K562 (cell line): ENCODE measurements around the gene REC8. TPM values are rescaled to one million over a fixed set of nuclear protein-coding genes. Genes with fewer than 3 reads are reported as not detected.

Experiments
- ATAC-seq: fragments of 200-7000 bp; cut with Tn5 transposase; 3 replicates; pipeline ENCODE4 v1.9.1; 2020; ENCODE audit warnings: moderate library complexity
- BruUV-seq: library from RNA; stranded (reverse); fragments of 400-500 nt; replicated peaks from 2 replicates; lab custom pipeline; 2021; lab: Mats Ljungman, UMichigan
- CTCF ChIA-PET: fragments of 300-600 bp; formaldehyde crosslinking; extraction: SDS; loops from one replicate; lab custom pipeline; 2021; ENCODE audit warnings: low intra/inter-chr PET ratio; lab: Yijun Ruan, JAX
- POLR2A ChIA-PET: fragments of 300-600, 350-650 bp; sonication (Branson Sonifier 250); formaldehyde crosslinking; extraction: SDS; loops from one replicate; lab custom pipeline; 2021; ENCODE audit warnings: antibody characterized with exemption, inconsistent platforms; lab: Yijun Ruan, JAX
- DNase-seq, 4 experiments: peaks; one replicate each; pipeline versions ENCODE4 v3.0.0 to v3.0.0-alpha.2; 2011 to 2018; ENCODE audit warnings: low spot score in 3 of 4, mixed read lengths in 3 of 4; ENCODE audit errors: extremely low read depth in 1 of 4
- FAIRE-seq: peaks from 2 replicates; lab custom pipeline; 2011; peaks lifted over from hg19 to GRCh38; lab: Jason Lieb, UNC
- H2AFZ ChIP-seq: 2 replicates; pipeline ENCODE4 v1.6.0; 2011; ENCODE audit warnings: low read depth, low read length, control low read depth, inconsistent platforms
- H3K27ac ChIP-seq: fragments of 200-600 bp; 3 replicates; pipeline ENCODE4 v1.8.0; 2011; ENCODE audit warnings: low read depth, mild to moderate bottlenecking, control low read depth, inconsistent platforms, low read length, moderate library complexity, mixed read lengths; ENCODE audit errors: extremely low read depth
- H3K27me3 ChIP-seq, 2 experiments: fragments of 300-600 bp in 1 of 2; 2 replicates in 1 of 2; 3 replicates in 1 of 2; pipeline versions ENCODE4 v1.6.0 to v1.8.0; 2011; ENCODE audit warnings: inconsistent platforms in 2 of 2, low read length in 2 of 2, mild to moderate bottlenecking in 1 of 2, mixed read lengths in 1 of 2, moderate library complexity in 1 of 2; ENCODE audit not compliant: control insufficient read depth in 2 of 2, insufficient read depth in 2 of 2
- H3K36me3 ChIP-seq: fragments of 300-600 bp; 3 replicates; pipeline ENCODE4 v1.8.0; 2011; ENCODE audit warnings: mild to moderate bottlenecking, low read length, inconsistent platforms; ENCODE audit not compliant: control insufficient read depth, insufficient read depth
- H3K4me1 ChIP-seq, 2 experiments: fragments of 200-600 bp in 1 of 2; replicated peaks in 1 of 2; 2 replicates in 1 of 2; 3 replicates in 1 of 2; pipeline versions ENCODE4 v1.5.1 to v1.8.0; 2011; ENCODE audit warnings: inconsistent platforms in 2 of 2, low read length in 2 of 2, mild to moderate bottlenecking in 1 of 2, mixed read lengths in 1 of 2, moderate library complexity in 1 of 2; ENCODE audit not compliant: control insufficient read depth in 2 of 2, insufficient read depth in 2 of 2
- H3K4me2 ChIP-seq: 2 replicates; pipeline ENCODE4 v1.6.1; 2011; ENCODE audit warnings: low read length, control low read depth, inconsistent platforms, mixed read lengths; ENCODE audit not compliant: insufficient read depth
- H3K4me3 ChIP-seq: fragments of 200-600 bp; sonication (generic), shearing (Covaris generic); 2 replicates; pipeline ENCODE4 v1.5.1; 2016; ENCODE audit warnings: control low read depth, inconsistent platforms
- H3K79me2 ChIP-seq: fragments of 200-600 bp; 3 replicates; pipeline ENCODE4 v1.8.0; 2011; ENCODE audit warnings: low read length, inconsistent platforms; ENCODE audit not compliant: control insufficient read depth, insufficient read depth
- H3K9ac ChIP-seq, 2 experiments: 2 replicates each; pipeline versions ENCODE4 v1.6.0 to v1.6.1; 2011; ENCODE audit warnings: low read depth in 2 of 2, low read length in 2 of 2, control low read depth in 1 of 2, inconsistent platforms in 1 of 2, mild to moderate bottlenecking in 1 of 2, mixed read lengths in 1 of 2; ENCODE audit not compliant: insufficient read depth in 1 of 2
- H3K9me1 ChIP-seq: one replicate; pipeline ENCODE4 v1.6.0; 2011; ENCODE audit warnings: inconsistent platforms, mild to moderate bottlenecking, low read length, moderate library complexity; ENCODE audit not compliant: control insufficient read depth, insufficient read depth
- H3K9me3 ChIP-seq: replicated peaks from 2 replicates; pipeline ENCODE4 v1.5.1; 2011; ENCODE audit warnings: low read depth, low read length, inconsistent platforms; ENCODE audit not compliant: control insufficient read depth, insufficient read depth
- H4K20me1 ChIP-seq: replicated peaks from 2 replicates; pipeline ENCODE4 v1.6.1; 2011; ENCODE audit warnings: low read length, inconsistent platforms, mixed read lengths; ENCODE audit not compliant: control insufficient read depth, insufficient read depth
- ADNP ChIP-seq: fragments of 200-800 bp; sonication (Bioruptor generic); IDR thresholded peaks from 2 replicates; pipeline ENCODE4 v1.6.1; 2016; ENCODE audit warnings: missing genetic modification characterization, missing compliant biosample characterization
- ELF2 ChIP-seq: fragments of 250-450 bp; sonication (Bioruptor Pico); IDR thresholded peaks from 2 replicates; pipeline ENCODE4 v1.5.0; 2021; ENCODE audit warnings: mild to moderate bottlenecking
- MEF2D ChIP-seq: conservative IDR thresholded peaks from 2 replicates; pipeline ENCODE4 v1.6.1; 2016; ENCODE audit warnings: low read depth, missing genetic modification characterization, missing compliant biosample characterization
- NCOR1 ChIP-seq: fragments of 450-650 bp; IDR thresholded peaks from 2 replicates; pipeline ENCODE4 v1.6.1; 2016; ENCODE audit warnings: mild to moderate bottlenecking, moderate library complexity
- POLR3G ChIP-seq: IDR thresholded peaks from 2 replicates; pipeline ENCODE4 v1.6.1; 2011; ENCODE audit not compliant: insufficient read length, insufficient replicate concordance; ENCODE audit errors: extremely low read depth
- RFX5 ChIP-seq: IDR thresholded peaks from 2 replicates; pipeline ENCODE4 v1.6.1; 2011; ENCODE audit warnings: low read depth, mild to moderate bottlenecking, improper control_type of control experiment, low read length
- RFX7 ChIP-seq: fragments of 250-450 bp; sonication (Bioruptor Pico); IDR thresholded peaks from 2 replicates; pipeline ENCODE4 v1.5.1; 2021; ENCODE audit warnings: mild to moderate bottlenecking
- STAT6 ChIP-seq: sonication (generic); formaldehyde crosslinking; IDR thresholded peaks from 2 replicates; pipeline ENCODE4 v1.8.1; 2023; ENCODE audit warnings: mild to moderate bottlenecking, missing genetic modification reagents
- TCF3 ChIP-seq: sonication (generic); formaldehyde crosslinking; IDR thresholded peaks from 2 replicates; pipeline ENCODE4 v1.4.0; 2020; ENCODE audit warnings: mild to moderate bottlenecking, missing genetic modification reagents
- ZNF134 ChIP-seq: fragments of 250-450 bp; sonication (Bioruptor Pico); conservative IDR thresholded peaks from 2 replicates; pipeline ENCODE4 v1.4.0; 2020
- ZNF407 ChIP-seq: fragments of 450-650 bp; IDR thresholded peaks from 2 replicates; pipeline ENCODE4 v1.6.1; 2016; ENCODE audit warnings: low read depth
- ZNF408 ChIP-seq: fragments of 250-450 bp; sonication (Bioruptor Pico); IDR thresholded peaks from 2 replicates; pipeline ENCODE4 v1.4.0; 2020; ENCODE audit warnings: low read depth, mild to moderate bottlenecking, moderate library complexity
- ZNF511 ChIP-seq: sonication (generic); formaldehyde crosslinking; IDR thresholded peaks from 2 replicates; pipeline ENCODE4 v1.8.0; 2022; ENCODE audit warnings: mild to moderate bottlenecking, missing genetic modification reagents
- WGBS: fragments of 100-300 bp; shearing (Covaris generic); methylation state at CpG from one replicate; pipeline ENCODE4 v1.1.6; 2016; ENCODE audit warnings: low coverage, mixed read lengths; ENCODE audit not compliant: insufficient coverage; ENCODE audit errors: missing lambda C conversion rate; 5-methylcytosine and 5-hydroxymethylcytosine counted together
- in situ Hi-C: fragments of 300-500 bp; cut with MboI; formaldehyde crosslinking; loops from 4 replicates; pipeline ENCODE4 v1.15.0; 2018; ENCODE audit warnings: inconsistent platforms, mixed read lengths
- intact Hi-C: fragments of 100-400 bp; cut with micrococcal nuclease; formaldehyde crosslinking; loops from 2 replicates; pipeline ENCODE4 v1.14.2; 2022
- polyA plus RNA-seq, 8 experiments: library from polyadenylated mRNA; depleted of rRNA in 4 of 8; stranded (reverse) in 5 of 8; unstranded in 3 of 8; fragments of >200 nt; fragmentation: Nextera tagmentation in 2 of 8; fragmentation: Illumina TruSeq in 1 of 8; extraction: Ambion mirVana in 2 of 8; extraction: Trizol in 1 of 8; gene quantifications; 2 replicates each; pipeline versions ENCODE4 v1.2.1 to v1.2.3, GENCODE V29; 2011 to 2014; ENCODE audit warnings: inconsistent platforms in 1 of 8, missing spikeins in 1 of 8
- total RNA-seq, 7 experiments: library from RNA; depleted of rRNA in 6 of 7; stranded (reverse); fragments of >200 nt in 6 of 7; fragmentation: Illumina TruSeq in 2 of 7; extraction: Trizol in 2 of 7; gene quantifications; 2 replicates each; pipeline versions ENCODE4 v1.2.1 to v1.2.3, GENCODE V29; 2011 to 2021; ENCODE audit warnings: low replicate concordance in 1 of 7

REC8 gene
- total and polyA plus RNA-seq, 9 of the 15 experiments (the other 6 are each of a cell fraction or from before 2014, with no cell fraction given), result 0.11 to 2.5 (median 0.85) TPM

- H2AFZ ChIP-seq, result no peak overlapping the region
- ChIA-PET CTCF (no interaction called here), POLR2A (interaction anchor here (0.9 to 1.5 kb wide), 2 partner anchors 10 to 11 kb away, joined by 3 to 5 read pairs; partner anchors contain the start of gene TM9SF1)
- in situ Hi-C loops (no loop called here), intact Hi-C loops (no loop called here)
- no peak for FAIRE-seq
- H3K36me3 ChIP-seq, result peaks cover 78% of the 10 kb centered on the region; the same call in 2 of the 3 replicates
- no peak overlapping the region for H3K4me2 ChIP-seq
- peaks cover 9% of the 10 kb centered on the region; the same call in 1 of the 2 replicates for H4K20me1 ChIP-seq
- 100% methylated on average over 5 of the region's 7 CpGs for WGBS
- H3K27me3 ChIP-seq, result no peaks in the 10 kb centered on the region
- H3K27ac ChIP-seq, result no peak overlapping the region
- no peak overlapping the region for H3K4me3 ChIP-seq
- H3K9me3 ChIP-seq, result no peaks in the 10 kb centered on the region
- peaks cover 0 to 21% of the 10 kb centered on the region in 2 experiments; a peak in 3 of 5 replicates for H3K4me1 ChIP-seq
- peaks cover 18% of the 10 kb centered on the region for H3K79me2 ChIP-seq
- no peak for DNase-seq
- peak overlapping the region in 1 of 2 experiments; percentile 52; a peak in 2 of 4 replicates for H3K9ac ChIP-seq
- peaks cover 3% of the 10 kb centered on the region for H3K9me1 ChIP-seq
- no TSS peak for BruUV-seq
- no peak for ATAC-seq
- TF ChIP-seq TCF3 (CRISPR knock-in tag) (no peak), ZNF134 (CRISPR knock-in tag) (no peak), ZNF511 (no peak), STAT6 (CRISPR knock-in tag) (no peak), ZNF407 (no peak), MEF2D (tag) (no peak), RFX5 (no peak), ADNP (tag) (no peak), ELF2 (CRISPR knock-in tag) (no peak), NCOR1 (no peak), ZNF408 (CRISPR knock-in tag) (no peak), POLR3G (no peak), RFX7 (CRISPR knock-in tag) (no peak)
Measured at GRCh38 chr14:24185026-24185425, 13.1 kb downstream of the REC8 start.
